Spleen (tissue), 7 donors: ENCODE results near the gene FIZ1.

Experiments
- POLR2A ChIP-seq, 3 donors: fragments of 450-650 bp; IDR thresholded peaks; one replicate each; pipeline ENCODE4 v1.5.1; 2017; ENCODE audit warnings: antibody characterized with exemption in 3 of 3, mild to moderate bottlenecking in 1 of 3
- POLR2AphosphoS5 ChIP-seq, 3 donors: sonication (generic); formaldehyde crosslinking; IDR thresholded peaks; one replicate each; pipeline ENCODE4 v1.5.1; 2017; ENCODE audit warnings: antibody characterized with exemption in 3 of 3
- TF ChIP-seq, protein P1 (sequence below), 11 experiments: fragments of 200-600 bp in 7 of 11; fragments of 450-650 bp in 4 of 11; sonication (generic) in 4 of 11; IDR thresholded peaks in 8 of 11; conservative IDR thresholded peaks in 3 of 11; 1 replicate in 7 of 11; 2 replicates in 4 of 11; pipeline versions ENCODE4 v1.4.0 to v1.8.0; 2016 to 2021; ENCODE audit warnings: antibody characterized with exemption in 11 of 11, inconsistent platforms in 4 of 11, mild to moderate bottlenecking in 1 of 11
- donor health status: DM: no; HTN: no; CAD: no; lungs with moderate emphysema.
- donor health status: DM: no; HTN: no; CAD: no.
- donor health status: DM: no; HTN: no; CAD: no.

DNA sequence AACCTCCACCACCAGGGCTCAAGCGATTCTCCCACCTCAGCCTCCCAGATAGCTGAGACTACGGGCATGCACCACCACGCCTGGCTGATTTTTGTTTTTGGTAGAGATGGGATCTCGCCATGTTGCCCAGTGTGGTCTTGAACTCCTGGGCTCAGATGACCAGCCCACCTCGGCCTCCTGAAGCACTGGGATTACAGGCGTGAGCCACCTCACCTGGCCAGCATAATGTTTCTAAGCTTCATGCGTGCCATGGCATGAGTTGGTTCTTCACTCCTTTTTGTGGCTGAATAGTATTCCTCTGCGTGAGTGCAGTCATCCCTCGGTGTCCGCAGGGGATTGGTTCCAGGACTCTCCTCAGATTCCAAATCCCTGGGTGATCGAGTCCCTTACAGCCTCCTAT, 14.4 kb downstream of the FIZ1 start:
- TF ChIP-seq, protein P1, sequence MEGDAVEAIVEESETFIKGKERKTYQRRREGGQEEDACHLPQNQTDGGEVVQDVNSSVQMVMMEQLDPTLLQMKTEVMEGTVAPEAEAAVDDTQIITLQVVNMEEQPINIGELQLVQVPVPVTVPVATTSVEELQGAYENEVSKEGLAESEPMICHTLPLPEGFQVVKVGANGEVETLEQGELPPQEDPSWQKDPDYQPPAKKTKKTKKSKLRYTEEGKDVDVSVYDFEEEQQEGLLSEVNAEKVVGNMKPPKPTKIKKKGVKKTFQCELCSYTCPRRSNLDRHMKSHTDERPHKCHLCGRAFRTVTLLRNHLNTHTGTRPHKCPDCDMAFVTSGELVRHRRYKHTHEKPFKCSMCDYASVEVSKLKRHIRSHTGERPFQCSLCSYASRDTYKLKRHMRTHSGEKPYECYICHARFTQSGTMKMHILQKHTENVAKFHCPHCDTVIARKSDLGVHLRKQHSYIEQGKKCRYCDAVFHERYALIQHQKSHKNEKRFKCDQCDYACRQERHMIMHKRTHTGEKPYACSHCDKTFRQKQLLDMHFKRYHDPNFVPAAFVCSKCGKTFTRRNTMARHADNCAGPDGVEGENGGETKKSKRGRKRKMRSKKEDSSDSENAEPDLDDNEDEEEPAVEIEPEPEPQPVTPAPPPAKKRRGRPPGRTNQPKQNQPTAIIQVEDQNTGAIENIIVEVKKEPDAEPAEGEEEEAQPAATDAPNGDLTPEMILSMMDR (IDR thresholded peaks at IDR 0.05 in 8 of 11, conservative IDR thresholded peaks at IDR 0.05 in 3 of 11), result no peak
- TF ChIP-seq POLR2AphosphoS5 (IDR thresholded peaks at IDR 0.05) (no peak), POLR2A (IDR thresholded peaks at IDR 0.05) (no peak)
